AG04450 (cell line): ENCODE data around the gene TTC28. TPM values are rescaled to one million over a fixed set of nuclear protein-coding genes. Genes with fewer than 3 reads are reported as not detected.

Source experiments
- CTCF ChIA-PET: fragments of 300-600, 350-600 bp; formaldehyde crosslinking; extraction: SDS; loops from one replicate; lab custom pipeline; 2022; ENCODE audit warnings: antibody characterized with exemption, inconsistent platforms; lab: Charles Lee
- POLR2A ChIA-PET: fragments of 350-600 bp; formaldehyde crosslinking; extraction: SDS; loops from one replicate; lab custom pipeline; 2021; ENCODE audit warnings: antibody characterized with exemption, inconsistent platforms; lab: Yijun Ruan, JAX
- DNase-seq: peaks from one replicate; pipeline ENCODE4 v3.0.0-alpha.2; 2011; ENCODE audit warnings: low read depth, low spot score
- H3K27ac ChIP-seq: one replicate; pipeline ENCODE4 v1.5.1; 2012; ENCODE audit warnings: low read depth, low read length, control low read depth
- H3K27me3 ChIP-seq: one replicate; pipeline ENCODE4 v1.6.0; 2012; ENCODE audit warnings: low read length; ENCODE audit not compliant: control insufficient read depth, insufficient read depth
- H3K4me3 ChIP-seq: 2 replicates; pipeline ENCODE4 v1.5.1; 2011; ENCODE audit warnings: mild to moderate bottlenecking, low read depth, low read length, control low read depth
- H3K9me3 ChIP-seq: 2 replicates; pipeline ENCODE4 v1.5.1; 2012; ENCODE audit warnings: low read length; ENCODE audit not compliant: control insufficient read depth, insufficient read depth
- CTCF ChIP-seq: IDR thresholded peaks from 2 replicates; pipeline ENCODE4 v1.5.1; 2011; ENCODE audit warnings: low read depth, low read length, control low read depth, inconsistent platforms
- polyA plus RNA-seq: library from polyadenylated mRNA; depleted of rRNA; stranded (reverse); fragments of >200 nt; gene quantifications from 2 replicates; pipeline ENCODE4 v1.2.3, GENCODE V29; 2011

Gene TTC28
- polyA plus RNA-seq, 1 experiment: 11.2 TPM

GRCh38 chr22:28009272-28009827 is 670.3 kb downstream of the TTC28 start:
- no peak overlapping the region for H3K4me3 ChIP-seq
- H3K27me3 ChIP-seq: no peaks in the 10 kb centered on the region
- no peak overlapping the region for H3K27ac ChIP-seq
- CTCF ChIA-PET: interaction anchor here (0.6 to 3.5 kb wide), 4 partner anchors 116 to 431 kb away, joined by 4 to 17 read pairs (median 5); no protein-coding TSS in a partner anchor
- no peaks in the 10 kb centered on the region for H3K9me3 ChIP-seq
- POLR2A ChIA-PET: no interaction called here
- DNase-seq: peak; percentile 67
- TF ChIP-seq CTCF: peak; percentile 98

GRCh38 chr22:28008649-28009048 is 671.0 kb downstream of the TTC28 start:
- no peak for DNase-seq
- ChIA-PET CTCF (interaction anchor here (0.6 to 3.5 kb wide), 4 partner anchors 115 to 128 kb away, joined by 4 to 17 read pairs (median 9); no protein-coding TSS in a partner anchor), POLR2A (no interaction called here)
- TF ChIP-seq CTCF: no peak
- Histone ChIP-seq H3K27me3 (no peaks in the 10 kb centered on the region), H3K27ac (no peak overlapping the region), H3K9me3 (no peaks in the 10 kb centered on the region; the same call in 1 of the 2 replicates), H3K4me3 (no peak overlapping the region)

DNA sequence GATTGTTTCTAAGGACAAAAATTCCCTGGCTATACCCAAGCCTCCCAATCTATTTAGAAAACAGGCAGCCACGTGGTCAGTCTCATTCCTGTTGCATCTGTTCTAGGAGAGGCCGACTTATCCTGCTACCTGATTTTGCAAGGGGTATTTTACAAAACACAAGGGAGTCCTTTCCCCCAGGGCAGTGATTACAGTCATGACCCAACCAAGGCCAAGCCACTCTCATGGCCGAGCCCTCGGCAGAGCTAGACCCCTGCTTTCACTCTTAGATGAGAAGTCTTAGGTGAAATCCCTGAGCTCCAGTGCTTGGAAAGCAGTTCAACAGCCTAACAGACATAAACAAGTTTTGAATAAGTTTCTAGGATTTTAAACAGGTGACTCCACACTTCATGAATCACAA is 671.6 kb downstream of the TTC28 start:
- TF ChIP-seq CTCF: no peak
- no peaks in the 10 kb centered on the region for H3K27me3 ChIP-seq
- no peak overlapping the region for H3K27ac ChIP-seq
- DNase-seq: no peak
- H3K4me3 ChIP-seq: no peak overlapping the region
- ChIA-PET CTCF (interaction anchor here (2.9 to 3.5 kb wide), 2 partner anchors 121 to 127 kb away, joined by 12 to 17 read pairs; no protein-coding TSS in a partner anchor), POLR2A (no interaction called here)
- H3K9me3 ChIP-seq: no peaks in the 10 kb centered on the region; the same call in 1 of the 2 replicates

GRCh38 chr22:28006271-28006670 is 673.4 kb downstream of the TTC28 start:
- POLR2A ChIA-PET: interaction anchor here (0.8 to 1.4 kb wide), 2 partner anchors 87 to 125 kb away, joined by 3 to 5 read pairs; partner anchors contain the start of gene PITPNB
- no peak for DNase-seq
- Histone ChIP-seq H3K27ac (peak overlapping the region; percentile 52), H3K27me3 (no peaks in the 10 kb centered on the region), H3K4me3 (no peak overlapping the region), H3K9me3 (no peaks in the 10 kb centered on the region; the same call in 1 of the 2 replicates)
- no peak for TF ChIP-seq CTCF
- CTCF ChIA-PET: interaction anchor here (0.7 to 3.5 kb wide), 4 partner anchors 12 to 127 kb away, joined by 3 to 17 read pairs (median 8); no protein-coding TSS in a partner anchor

DNA sequence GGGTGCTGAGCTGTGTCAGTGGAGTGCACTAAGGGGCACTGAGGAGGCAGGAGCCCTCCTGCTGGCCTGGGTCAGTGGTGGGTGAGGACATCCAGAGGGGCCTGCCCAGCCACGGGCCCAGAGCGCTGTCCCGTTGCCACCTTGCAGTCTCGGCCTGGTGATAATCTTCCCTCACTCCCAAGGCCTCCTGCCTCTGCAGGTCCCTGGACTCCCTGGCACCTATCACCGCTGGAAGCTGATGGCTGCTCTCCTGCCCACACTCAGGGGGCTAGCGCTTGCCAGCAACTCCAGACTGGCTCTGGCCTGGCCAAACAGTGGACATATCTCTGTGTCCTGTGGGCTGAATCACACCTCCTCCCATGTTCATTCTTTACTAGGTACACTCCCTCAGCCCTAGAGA is 674.1 kb downstream of the TTC28 start:
- no peak overlapping the region for H3K4me3 ChIP-seq
- CTCF ChIA-PET: interaction anchor here (0.6 to 1.0 kb wide), 3 partner anchors 125 to 1642 kb away, joined by 3 read pairs; no protein-coding TSS in a partner anchor
- no peak overlapping the region for H3K27ac ChIP-seq
- no peak for DNase-seq
- no peak for TF ChIP-seq CTCF
- H3K27me3 ChIP-seq: no peaks in the 10 kb centered on the region
- no peaks in the 10 kb centered on the region; the same call in 1 of the 2 replicates for H3K9me3 ChIP-seq
- POLR2A ChIA-PET: interaction anchor here (1.4 kb wide), 1 partner anchor 124 kb away, joined by 5 read pairs; no protein-coding TSS in a partner anchor
